ENCODE data around the gene MTERF2. TPM values are rescaled to one million over a fixed set of nuclear protein-coding genes. Genes with fewer than 3 reads are reported as not detected.

The MTERF2 gene, protein sequence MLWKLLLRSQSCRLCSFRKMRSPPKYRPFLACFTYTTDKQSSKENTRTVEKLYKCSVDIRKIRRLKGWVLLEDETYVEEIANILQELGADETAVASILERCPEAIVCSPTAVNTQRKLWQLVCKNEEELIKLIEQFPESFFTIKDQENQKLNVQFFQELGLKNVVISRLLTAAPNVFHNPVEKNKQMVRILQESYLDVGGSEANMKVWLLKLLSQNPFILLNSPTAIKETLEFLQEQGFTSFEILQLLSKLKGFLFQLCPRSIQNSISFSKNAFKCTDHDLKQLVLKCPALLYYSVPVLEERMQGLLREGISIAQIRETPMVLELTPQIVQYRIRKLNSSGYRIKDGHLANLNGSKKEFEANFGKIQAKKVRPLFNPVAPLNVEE
- total RNA-seq: 10 to 100 TPM; 17.5 to 26.3 (median 19.4) TPM

DNA sequence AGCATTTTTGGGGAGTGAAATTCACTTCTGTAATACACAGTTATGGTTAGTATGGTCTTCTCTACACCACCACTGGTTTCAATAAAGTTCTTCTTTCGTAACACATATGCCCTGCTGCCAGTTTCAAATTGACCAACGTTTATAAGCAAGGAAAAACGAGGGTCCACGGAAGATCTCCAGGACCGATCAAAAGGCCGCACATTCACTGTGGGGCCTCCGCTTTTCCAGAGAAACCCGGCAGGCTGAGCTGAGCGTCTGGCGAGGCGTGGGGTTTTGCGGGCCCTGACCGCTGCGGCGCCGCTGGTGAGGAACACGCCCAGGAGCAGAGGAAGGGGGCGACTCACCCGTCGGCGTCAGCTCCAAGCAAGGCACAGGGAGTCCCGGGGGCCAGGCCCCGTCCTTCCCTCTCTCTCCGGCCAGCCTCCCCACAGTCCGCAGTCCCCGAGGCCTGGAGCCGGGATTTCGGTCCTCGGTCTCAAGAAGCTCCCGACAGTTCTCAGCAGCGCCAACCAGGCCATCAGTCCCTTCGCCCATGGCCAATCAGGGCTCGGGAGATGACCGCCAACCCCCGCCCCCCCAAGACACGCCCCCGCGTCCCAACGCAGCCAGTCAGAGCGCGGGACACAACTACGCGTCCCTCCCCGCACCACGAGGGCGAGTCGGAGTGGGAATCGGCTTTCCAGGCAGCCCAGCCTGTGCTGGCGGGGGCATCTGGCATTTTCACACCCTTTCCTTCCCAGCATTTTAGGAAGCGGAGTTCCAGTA lies at the start of gene MTERF2:
MTERF2 (minus strand) TSS at position 522 of the 765 bp plus-strand sequence. CDS start 8,432 bp downstream, outside the sequence.
- DNase-seq (ENCODE audit: low spot score in 2 of 2): peak; percentile 86 to 88
- H3K27ac ChIP-seq: peak within 1 kb of the TSS; percentile 83 to 97 (median 87)
- H3K9me3 ChIP-seq: no peaks in the 10 kb centered on the region
- TF ChIP-seq POLR2A (IDR thresholded peaks at IDR 0.05) (peak; percentile 18 to 76), EP300 (IDR thresholded peaks at IDR 0.05) (peak in 1 of 2 donors; percentile 91)
- TF ChIP-seq, protein P1, sequence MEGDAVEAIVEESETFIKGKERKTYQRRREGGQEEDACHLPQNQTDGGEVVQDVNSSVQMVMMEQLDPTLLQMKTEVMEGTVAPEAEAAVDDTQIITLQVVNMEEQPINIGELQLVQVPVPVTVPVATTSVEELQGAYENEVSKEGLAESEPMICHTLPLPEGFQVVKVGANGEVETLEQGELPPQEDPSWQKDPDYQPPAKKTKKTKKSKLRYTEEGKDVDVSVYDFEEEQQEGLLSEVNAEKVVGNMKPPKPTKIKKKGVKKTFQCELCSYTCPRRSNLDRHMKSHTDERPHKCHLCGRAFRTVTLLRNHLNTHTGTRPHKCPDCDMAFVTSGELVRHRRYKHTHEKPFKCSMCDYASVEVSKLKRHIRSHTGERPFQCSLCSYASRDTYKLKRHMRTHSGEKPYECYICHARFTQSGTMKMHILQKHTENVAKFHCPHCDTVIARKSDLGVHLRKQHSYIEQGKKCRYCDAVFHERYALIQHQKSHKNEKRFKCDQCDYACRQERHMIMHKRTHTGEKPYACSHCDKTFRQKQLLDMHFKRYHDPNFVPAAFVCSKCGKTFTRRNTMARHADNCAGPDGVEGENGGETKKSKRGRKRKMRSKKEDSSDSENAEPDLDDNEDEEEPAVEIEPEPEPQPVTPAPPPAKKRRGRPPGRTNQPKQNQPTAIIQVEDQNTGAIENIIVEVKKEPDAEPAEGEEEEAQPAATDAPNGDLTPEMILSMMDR (IDR thresholded peaks at IDR 0.05): peak in 1 of 5 experiments; percentile 29
- WGBS, 2 donors: 0% methylated on average over 38 to 46 of the region's 50 CpGs
- peak within 1 kb of the TSS; percentile 49 to 88 (median 74) for H3K4me3 ChIP-seq
- H3K4me1 ChIP-seq: peaks cover 0 to 38% (median 18%) of the 10 kb centered on the region in 4 donors
- peaks cover 0 to 13% (median 0%) of the 10 kb centered on the region in 3 donors for H3K36me3 ChIP-seq
- no peaks in the 10 kb centered on the region for H3K27me3 ChIP-seq

DNA sequence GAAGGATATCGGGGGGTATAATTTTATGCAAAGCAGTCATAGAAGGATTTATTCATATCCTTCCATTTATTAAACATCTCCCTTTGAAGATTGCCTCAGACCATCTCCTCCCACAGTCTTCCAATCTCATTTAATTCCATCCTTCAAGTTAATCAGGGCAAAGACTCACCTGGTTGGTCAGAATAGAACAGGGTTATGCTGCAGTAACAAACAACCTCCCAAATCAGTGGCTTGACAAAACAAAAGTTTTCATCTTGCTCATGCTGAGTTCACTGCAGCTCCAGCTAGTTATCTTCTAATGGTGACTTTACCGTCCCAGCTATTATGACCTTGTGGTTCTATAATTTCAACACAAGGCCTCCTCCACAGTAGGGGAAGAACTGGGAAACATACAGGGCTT lies 48.8 kb upstream of the MTERF2 start:
- Histone ChIP-seq H3K4me3 (no peak overlapping the region), H3K27me3 (no peaks in the 10 kb centered on the region), H3K4me1 (peaks cover 0 to 12% (median 1%) of the 10 kb centered on the region in 4 donors), H3K9me3 (no peaks in the 10 kb centered on the region), H3K27ac (no peak overlapping the region), H3K36me3 (no peaks in the 10 kb centered on the region)
- TF ChIP-seq, protein P1 (IDR thresholded peaks at IDR 0.05): no peak
- no peak for TF ChIP-seq POLR2A (IDR thresholded peaks at IDR 0.05)
- TF ChIP-seq EP300 (IDR thresholded peaks at IDR 0.05): no peak
- 96 to 97% methylated on average over 2 of the region's 2 CpGs for WGBS, 2 donors
- no peak for DNase-seq (ENCODE audit: low spot score in 2 of 2)

DNA sequence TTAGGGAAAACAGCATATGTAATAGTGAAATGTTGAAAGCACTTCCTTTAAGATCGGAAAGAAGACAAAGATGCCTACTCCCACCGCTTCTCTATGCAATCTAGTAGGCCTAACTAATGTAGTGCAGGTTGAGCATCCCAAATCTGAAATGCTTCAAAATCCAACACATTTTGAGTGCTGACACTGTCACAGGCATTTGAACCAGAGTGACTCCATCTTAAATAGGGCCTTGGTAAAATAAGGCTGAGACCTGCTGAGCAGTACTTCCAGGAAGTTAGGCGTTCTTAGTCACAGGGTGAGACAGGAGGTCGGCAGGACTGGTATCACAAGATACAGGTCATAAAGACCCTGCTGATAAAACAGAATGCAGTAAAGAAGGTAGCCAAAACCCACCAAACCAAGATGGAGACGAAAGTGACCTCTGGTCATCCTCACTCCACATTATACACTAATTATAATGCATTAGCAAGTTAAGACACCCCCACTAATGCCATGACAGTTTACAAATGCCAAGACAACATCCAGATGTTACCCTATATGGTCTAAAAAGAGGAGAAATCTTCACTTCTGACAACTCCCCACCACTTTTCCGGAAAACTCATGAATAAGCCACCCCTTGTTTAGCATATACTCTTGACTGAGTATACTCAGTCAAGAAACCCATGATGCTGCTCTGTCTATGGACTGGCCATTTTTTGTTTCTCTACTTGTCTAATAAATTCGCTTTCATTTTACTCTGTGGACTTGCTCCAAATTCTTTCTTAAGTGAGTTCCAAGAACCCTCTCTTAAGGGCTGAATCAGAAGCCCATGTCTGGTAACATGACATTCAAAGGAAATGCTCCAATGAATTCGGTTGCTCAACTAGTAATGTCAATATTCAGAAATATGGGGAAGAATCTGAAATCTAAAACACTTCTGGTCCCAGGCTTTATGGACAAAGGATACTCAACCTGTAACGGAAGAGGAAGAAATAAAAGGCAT lies 47.1 kb upstream of the MTERF2 start:
- no peak for TF ChIP-seq EP300 (IDR thresholded peaks at IDR 0.05)
- no peak for TF ChIP-seq POLR2A (IDR thresholded peaks at IDR 0.05)
- TF ChIP-seq, protein P1 (IDR thresholded peaks at IDR 0.05): no peak

DNA sequence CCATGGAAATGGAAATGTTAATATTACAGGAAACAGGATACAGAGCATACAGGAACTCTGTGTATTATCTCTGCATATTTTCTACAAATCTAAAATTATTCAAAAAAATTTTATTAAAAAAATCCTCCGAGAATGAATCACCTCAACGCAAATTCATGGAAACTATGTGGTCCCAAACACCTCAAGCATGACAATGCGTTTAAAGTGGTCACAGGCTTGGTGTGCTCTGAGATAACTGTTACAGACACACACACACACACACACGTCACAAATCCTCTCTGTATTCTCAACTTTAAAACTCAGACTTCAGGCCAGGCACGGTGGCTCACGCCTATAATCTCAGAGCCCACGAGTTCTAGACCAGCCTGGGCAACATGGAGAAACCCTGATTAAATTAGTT lies 45.3 kb upstream of the MTERF2 start:
- no peaks in the 10 kb centered on the region for H3K36me3 ChIP-seq
- H3K9me3 ChIP-seq: no peaks in the 10 kb centered on the region
- H3K27ac ChIP-seq: no peak overlapping the region
- DNase-seq (ENCODE audit: low spot score in 2 of 2): no peak
- 90 to 98% methylated on average over 7 of the region's 7 CpGs for WGBS, 2 donors
- TF ChIP-seq EP300 (IDR thresholded peaks at IDR 0.05): no peak
- TF ChIP-seq, protein P1 (IDR thresholded peaks at IDR 0.05): no peak
- no peak for TF ChIP-seq POLR2A (IDR thresholded peaks at IDR 0.05)
- H3K27me3 ChIP-seq: no peaks in the 10 kb centered on the region
- H3K4me1 ChIP-seq: peaks cover 0 to 35% (median 13%) of the 10 kb centered on the region in 4 donors
- H3K4me3 ChIP-seq: no peak overlapping the region

More for the DNA sequence above, 47.1 kb upstream of the MTERF2 start:
- H3K27ac ChIP-seq: no peak overlapping the region
- H3K9me3 ChIP-seq: no peaks in the 10 kb centered on the region
- no peaks in the 10 kb centered on the region for H3K36me3 ChIP-seq
- no peak overlapping the region for H3K4me3 ChIP-seq
- H3K4me1 ChIP-seq: peaks cover 0 to 17% (median 4%) of the 10 kb centered on the region in 4 donors
- H3K27me3 ChIP-seq: no peaks in the 10 kb centered on the region
- DNase-seq (ENCODE audit: low spot score in 2 of 2): no peak
- 92% methylated on average over 9 of the region's 9 CpGs for WGBS, 2 donors
